Measurements from ENCODE around the gene RCE1. TPM values are rescaled to one million over a fixed set of nuclear protein-coding genes. Genes with fewer than 3 reads are reported as not detected.
A peak's percentile ranks its signal among the peaks of the same experiment; 100 is the strongest.

RCE1 gene
- total RNA-seq, 2 experiments from 2014 or later: 22.5 to 24.4 TPM

DNA sequence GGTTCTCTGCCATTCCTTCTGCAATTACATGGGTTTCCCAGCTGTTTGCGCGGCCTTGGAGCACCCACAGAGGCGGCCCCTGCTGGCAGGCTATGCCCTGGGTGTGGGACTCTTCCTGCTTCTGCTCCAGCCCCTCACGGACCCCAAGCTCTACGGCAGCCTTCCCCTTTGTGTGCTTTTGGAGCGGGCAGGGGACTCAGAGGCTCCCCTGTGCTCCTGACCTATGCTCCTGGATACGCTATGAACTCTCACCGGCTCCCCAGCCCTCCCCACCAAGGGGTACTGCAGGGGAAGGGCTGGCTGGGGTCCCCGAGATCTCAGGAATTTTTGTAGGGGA is 2.6 kb downstream of the RCE1 start:
- Mint-ChIP-seq H3K4me1 (ENCODE audit: low read depth) (peaks cover 30% of the 10 kb centered on the region), H3K27ac (no peak overlapping the region), H3K9me3 (no peaks in the 10 kb centered on the region), H3K4me3 (no peak overlapping the region), H3K27me3 (no peaks in the 10 kb centered on the region), H3K36me3 (peaks cover 23% of the 10 kb centered on the region)
- ChIA-PET CTCF (interaction anchor here (0.6 kb wide), 1 partner anchor 229 kb away, joined by 3 read pairs; no protein-coding TSS in a partner anchor), POLR2A (interaction anchor here (1.3 to 1.6 kb wide), 2 partner anchors 10 to 207 kb away, joined by 3 to 5 read pairs; partner anchors contain the start of gene RBM4)
- DNase-seq: no peak
- intact Hi-C loops (cut with micrococcal nuclease): no loop called here

DNA sequence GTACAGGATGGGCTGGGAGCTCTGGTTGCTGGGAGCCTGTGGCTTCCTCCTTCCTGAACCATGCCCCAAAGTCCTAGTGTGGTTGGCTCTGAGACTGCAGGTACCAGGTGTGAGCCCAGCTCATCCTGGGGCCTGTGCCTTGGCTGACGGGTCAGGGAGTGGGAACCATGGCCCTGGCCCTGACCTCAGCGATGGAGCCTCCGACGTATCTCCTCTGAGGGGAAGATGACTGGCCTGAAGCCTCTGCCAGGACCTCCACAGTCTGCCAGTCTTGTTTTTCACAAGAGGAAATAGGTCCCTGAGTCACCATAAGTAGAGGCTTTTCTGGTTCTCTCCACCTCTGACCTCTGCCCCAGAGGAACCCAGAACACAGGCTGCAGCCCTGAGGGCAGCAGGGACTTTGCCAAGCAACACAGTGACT is 3.4 kb downstream of the RCE1 start:
- ChIA-PET CTCF (interaction anchor here (0.6 kb wide), 1 partner anchor 228 kb away, joined by 3 read pairs; no protein-coding TSS in a partner anchor), POLR2A (interaction anchor here (1.3 to 1.6 kb wide), 2 partner anchors 9 to 208 kb away, joined by 3 to 5 read pairs; partner anchors contain the start of gene RBM4)
- H3K36me3 Mint-ChIP-seq: peaks cover 20% of the 10 kb centered on the region
- H3K4me1 Mint-ChIP-seq (ENCODE audit: low read depth): peaks cover 26% of the 10 kb centered on the region
- H3K27ac Mint-ChIP-seq: peak overlapping the region; percentile 8
- DNase-seq: no peak
- no peaks in the 10 kb centered on the region for H3K9me3 Mint-ChIP-seq
- no peak overlapping the region for H3K4me3 Mint-ChIP-seq
- no peaks in the 10 kb centered on the region for H3K27me3 Mint-ChIP-seq
- intact Hi-C loops (cut with micrococcal nuclease): no loop called here

- POLR2A ChIA-PET: no interaction called here
- Mint-ChIP-seq H3K27ac (no peak overlapping the region), H3K4me3 (no peak overlapping the region), H3K27me3 (no peaks in the 10 kb centered on the region), H3K4me1 (ENCODE audit: low read depth) (peaks cover 24% of the 10 kb centered on the region), H3K36me3 (peaks cover 11% of the 10 kb centered on the region), H3K9me3 (no peaks in the 10 kb centered on the region)
- CTCF ChIA-PET: no interaction called here
- DNase-seq: no peak
- intact Hi-C loops (cut with micrococcal nuclease): no loop called here
These were observed 4.4 kb downstream of the RCE1 start for GRCh38 chr11:66847461-66848232.

- Mint-ChIP-seq H3K36me3 (peaks cover 10% of the 10 kb centered on the region), H3K4me3 (no peak overlapping the region), H3K27ac (no peak overlapping the region), H3K4me1 (ENCODE audit: low read depth) (peaks cover 22% of the 10 kb centered on the region), H3K9me3 (no peaks in the 10 kb centered on the region), H3K27me3 (no peaks in the 10 kb centered on the region)
- intact Hi-C loops (cut with micrococcal nuclease): no loop called here
- DNase-seq: no peak
- ChIA-PET CTCF (no interaction called here), POLR2A (no interaction called here)
These were observed 5.6 kb downstream of the RCE1 start for GRCh38 chr11:66848671-66849500.

DNA sequence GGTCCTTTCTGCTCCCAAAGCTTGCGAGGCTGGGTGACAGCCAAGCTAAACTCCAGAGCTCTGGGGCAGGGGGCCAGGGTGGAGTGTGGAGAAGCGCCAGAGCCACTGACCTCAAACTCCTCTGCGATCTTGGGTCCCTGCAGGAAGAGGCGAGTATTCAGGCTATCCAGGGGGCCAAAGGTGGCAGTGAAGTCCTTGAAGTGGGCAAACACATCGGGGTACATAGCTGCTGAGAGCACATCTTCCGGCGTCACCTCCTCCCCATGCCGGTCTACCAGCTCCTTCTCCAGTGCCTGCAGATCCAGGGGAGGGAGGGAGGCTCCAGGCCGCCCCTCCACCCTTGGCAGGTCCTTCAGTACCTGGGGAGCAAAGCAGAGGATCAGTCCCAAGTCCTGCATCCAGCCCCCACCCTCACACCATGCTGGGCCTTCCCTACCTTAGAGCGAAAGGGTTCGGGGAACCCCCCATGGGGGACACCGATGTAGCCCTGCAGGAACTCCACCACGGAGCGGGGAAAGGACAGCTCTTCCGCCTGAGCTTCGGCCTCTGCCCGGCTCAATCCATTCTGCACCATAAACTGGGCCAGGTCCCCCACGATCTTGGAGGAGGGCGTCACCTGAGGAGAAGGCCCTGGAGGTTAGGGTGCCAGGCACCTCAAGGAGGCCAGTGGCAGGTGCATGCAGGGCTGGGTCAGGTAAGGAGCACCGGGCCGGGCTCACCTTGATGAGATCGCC is 6.4 kb downstream of the RCE1 start:
- Mint-ChIP-seq H3K36me3 (peaks cover 9% of the 10 kb centered on the region), H3K27me3 (no peaks in the 10 kb centered on the region), H3K4me3 (no peak overlapping the region), H3K9me3 (no peaks in the 10 kb centered on the region), H3K27ac (no peak overlapping the region), H3K4me1 (ENCODE audit: low read depth) (peaks cover 15% of the 10 kb centered on the region)
- ChIA-PET CTCF (no interaction called here), POLR2A (no interaction called here)
- intact Hi-C loops (cut with micrococcal nuclease): no loop called here
- no peak for DNase-seq

- Mint-ChIP-seq H3K4me3 (no peak overlapping the region), H3K36me3 (peaks cover 5% of the 10 kb centered on the region), H3K4me1 (ENCODE audit: low read depth) (peaks cover 9% of the 10 kb centered on the region), H3K27me3 (no peaks in the 10 kb centered on the region), H3K27ac (no peak overlapping the region), H3K9me3 (no peaks in the 10 kb centered on the region)
- intact Hi-C loops (cut with micrococcal nuclease): no loop called here
- ChIA-PET CTCF (no interaction called here), POLR2A (no interaction called here)
- no peak for DNase-seq
These were observed 7.0 kb downstream of the RCE1 start for GRCh38 chr11:66850235-66850587.

DNA sequence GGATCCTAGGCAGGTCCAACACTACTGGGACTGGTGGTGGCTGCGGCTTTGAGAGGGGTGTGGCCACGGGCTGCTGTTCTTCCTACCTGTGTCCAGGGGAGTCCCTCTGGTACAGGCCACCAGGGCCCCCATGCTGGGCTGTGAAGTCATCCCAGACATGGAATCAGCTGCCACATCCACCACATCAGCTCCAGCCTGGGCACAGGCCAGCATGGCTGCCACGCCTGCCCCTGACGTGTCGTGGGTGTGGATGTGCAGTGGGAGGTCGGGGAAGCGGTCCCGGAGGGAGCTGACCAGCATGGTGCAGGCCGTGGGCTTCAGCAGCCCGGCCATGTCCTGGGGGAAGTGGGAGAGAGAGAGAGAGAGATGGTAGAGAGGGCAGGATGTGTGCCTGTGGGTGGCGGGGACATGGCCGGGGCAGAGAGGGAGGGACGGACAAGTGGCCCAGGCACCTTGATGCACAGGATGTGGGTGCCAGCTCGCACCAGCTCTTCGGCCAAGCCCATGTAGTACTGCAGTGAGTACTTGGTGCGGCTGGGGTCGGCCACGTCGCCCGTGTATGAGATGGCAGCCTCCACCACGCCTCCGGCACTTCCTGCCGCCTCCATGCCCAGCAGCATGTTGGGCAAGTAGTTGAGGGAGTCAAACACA is 7.5 kb downstream of the RCE1 start:
- POLR2A ChIA-PET: no interaction called here
- no peaks in the 10 kb centered on the region for H3K27me3 Mint-ChIP-seq
- no peak overlapping the region for H3K4me3 Mint-ChIP-seq
- intact Hi-C loops (cut with micrococcal nuclease): no loop called here
- CTCF ChIA-PET: interaction anchor here (1.0 to 1.4 kb wide), 2 partner anchors 9 to 507 kb away, joined by 3 read pairs; no protein-coding TSS in a partner anchor
- DNase-seq: no peak
- no peak overlapping the region for H3K27ac Mint-ChIP-seq
- H3K9me3 Mint-ChIP-seq: no peaks in the 10 kb centered on the region
- H3K4me1 Mint-ChIP-seq (ENCODE audit: low read depth): peaks cover 10% of the 10 kb centered on the region
- H3K36me3 Mint-ChIP-seq: peaks cover 3% of the 10 kb centered on the region

DNA sequence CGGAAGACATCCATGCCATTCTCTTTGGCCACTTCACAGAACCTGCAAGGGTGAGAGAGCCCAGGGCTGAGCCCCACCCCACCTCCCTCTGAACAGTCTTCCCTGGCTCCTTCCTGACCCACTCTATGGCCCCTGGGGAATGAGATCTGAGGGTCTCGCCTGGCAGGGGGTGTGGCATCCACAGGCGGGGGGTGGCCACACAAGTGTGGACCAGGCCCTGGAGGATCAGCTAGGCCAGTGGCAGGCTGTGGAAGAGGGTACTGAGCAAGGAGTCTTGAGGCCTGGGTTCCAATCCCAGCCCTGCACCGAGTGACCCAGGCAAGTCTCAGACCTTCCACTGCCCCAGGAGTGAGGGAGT is 8.0 kb downstream of the RCE1 start:
- DNase-seq: no peak
- ChIA-PET POLR2A (interaction anchor here (0.9 kb wide), 1 partner anchor 9 kb away, joined by 11 read pairs; the partner anchor contains the start of gene RCE1), CTCF (interaction anchor here (1.0 to 1.5 kb wide), 4 partner anchors 8 to 507 kb away, joined by 3 to 11 read pairs (median 3); partner anchors contain the start of gene RCE1)
- Mint-ChIP-seq H3K4me3 (no peak overlapping the region), H3K27ac (no peak overlapping the region), H3K4me1 (ENCODE audit: low read depth) (peaks cover 12% of the 10 kb centered on the region), H3K9me3 (no peaks in the 10 kb centered on the region), H3K36me3 (peaks cover 3% of the 10 kb centered on the region), H3K27me3 (no peaks in the 10 kb centered on the region)
- intact Hi-C loops (cut with micrococcal nuclease): no loop called here

DNA sequence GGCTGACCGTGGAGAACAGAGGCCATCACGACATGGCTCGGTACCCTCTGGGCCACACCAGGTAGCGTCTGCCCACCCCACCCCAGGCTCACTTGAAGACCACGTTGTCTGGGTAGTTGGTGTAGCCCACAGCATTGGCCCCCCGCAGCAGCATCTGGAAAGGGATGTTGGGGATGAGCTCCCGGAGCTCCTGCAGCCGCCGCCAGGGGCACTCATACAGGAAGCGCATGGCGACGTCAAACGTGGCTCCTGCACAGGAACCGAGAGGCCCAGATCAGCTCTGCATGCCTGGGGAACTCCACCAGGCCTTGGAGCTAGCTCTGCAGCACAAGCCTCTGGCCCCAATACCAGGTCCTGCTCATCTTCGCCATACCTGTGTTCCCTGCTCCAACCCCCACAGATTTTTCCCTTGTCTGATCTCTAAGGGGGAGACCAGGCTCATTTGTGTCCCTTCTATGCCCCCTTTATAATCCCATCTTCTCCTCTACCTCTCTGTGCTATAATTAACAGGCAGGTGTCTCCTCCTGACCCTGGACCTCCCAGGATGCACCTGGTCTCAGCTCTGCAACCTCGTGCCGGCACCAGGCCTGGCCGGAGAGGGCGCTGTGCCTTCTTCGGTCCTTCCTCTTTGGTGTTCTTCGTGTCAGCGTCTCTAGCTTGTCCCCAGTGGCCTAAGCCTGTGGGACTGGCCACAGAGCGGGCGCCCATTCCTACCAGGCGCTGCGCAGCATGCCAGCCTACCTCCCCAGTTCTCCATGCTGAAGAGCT is 8.6 kb downstream of the RCE1 start:
- intact Hi-C loops (cut with micrococcal nuclease): no loop called here
- H3K36me3 Mint-ChIP-seq: peaks cover 1% of the 10 kb centered on the region
- peak; percentile 59 for DNase-seq
- no peaks in the 10 kb centered on the region for H3K9me3 Mint-ChIP-seq
- ChIA-PET CTCF (interaction anchor here (0.5 to 1.5 kb wide), 5 partner anchors 8 to 508 kb away, joined by 3 to 11 read pairs (median 3); partner anchors contain the start of gene RCE1), POLR2A (interaction anchor here (0.9 kb wide), 1 partner anchor 9 kb away, joined by 11 read pairs; the partner anchor contains the start of gene RCE1)
- no peak overlapping the region for H3K4me3 Mint-ChIP-seq
- no peak overlapping the region for H3K27ac Mint-ChIP-seq
- H3K27me3 Mint-ChIP-seq: no peaks in the 10 kb centered on the region
- H3K4me1 Mint-ChIP-seq (ENCODE audit: low read depth): peaks cover 12% of the 10 kb centered on the region

- H3K27me3 Mint-ChIP-seq: no peaks in the 10 kb centered on the region
- no peak overlapping the region for H3K27ac Mint-ChIP-seq
- intact Hi-C loops (cut with micrococcal nuclease): no loop called here
- peaks cover 1% of the 10 kb centered on the region for H3K36me3 Mint-ChIP-seq
- ChIA-PET CTCF (interaction anchor here (0.5 to 1.5 kb wide), 3 partner anchors 9 to 342 kb away, joined by 3 to 11 read pairs (median 3); partner anchors contain the start of genes BBS1 and RCE1), POLR2A (no interaction called here)
- DNase-seq: no peak
- no peaks in the 10 kb centered on the region for H3K9me3 Mint-ChIP-seq
- H3K4me1 Mint-ChIP-seq (ENCODE audit: low read depth): peaks cover 12% of the 10 kb centered on the region
- no peak overlapping the region for H3K4me3 Mint-ChIP-seq
These were observed 9.4 kb downstream of the RCE1 start for GRCh38 chr11:66852466-66853241.

All from activated CD4-positive, alpha-beta memory T cell treated with anti-CD3 and anti-CD28 coated beads for 36 hours (primary cell).